NB4 (cell line): ENCODE measurements around the gene KLF6.

ENCODE experiments used
- DNase-seq: peaks from one replicate; pipeline ENCODE4 v3.0.0; 2010; ENCODE audit warnings: low read depth
- H3K4me3 ChIP-seq: one replicate; pipeline ENCODE4 v1.5.1; 2011; ENCODE audit warnings: mild to moderate bottlenecking, low read depth, low read length, moderate library complexity
- MAX ChIP-seq: IDR thresholded peaks from 2 replicates; pipeline ENCODE4 v1.6.1; 2011; ENCODE audit warnings: low read depth, low read length
- MYC ChIP-seq: IDR thresholded peaks from 2 replicates; pipeline ENCODE4 v1.6.1; 2011; ENCODE audit warnings: low read depth, low read length
- POLR2A ChIP-seq: IDR thresholded peaks from 2 replicates; pipeline ENCODE4 v1.6.1; 2011; ENCODE audit warnings: mild to moderate bottlenecking; ENCODE audit not compliant: insufficient read length; ENCODE audit errors: extremely low read depth
- TF ChIP-seq, protein P1 (sequence below): IDR thresholded peaks from one replicate; pipeline ENCODE4 v1.5.1; 2012; ENCODE audit warnings: low read depth, low read length

KLF6 gene

GRCh38 chr10:3802526-3803265, 17.7 kb upstream of the KLF6 start:
- DNase-seq, result no peak
- no peak overlapping the region for H3K4me3 ChIP-seq
- TF ChIP-seq MYC, result no peak
- TF ChIP-seq MAX, result no peak
- TF ChIP-seq POLR2A, result no peak
- TF ChIP-seq, protein P1, sequence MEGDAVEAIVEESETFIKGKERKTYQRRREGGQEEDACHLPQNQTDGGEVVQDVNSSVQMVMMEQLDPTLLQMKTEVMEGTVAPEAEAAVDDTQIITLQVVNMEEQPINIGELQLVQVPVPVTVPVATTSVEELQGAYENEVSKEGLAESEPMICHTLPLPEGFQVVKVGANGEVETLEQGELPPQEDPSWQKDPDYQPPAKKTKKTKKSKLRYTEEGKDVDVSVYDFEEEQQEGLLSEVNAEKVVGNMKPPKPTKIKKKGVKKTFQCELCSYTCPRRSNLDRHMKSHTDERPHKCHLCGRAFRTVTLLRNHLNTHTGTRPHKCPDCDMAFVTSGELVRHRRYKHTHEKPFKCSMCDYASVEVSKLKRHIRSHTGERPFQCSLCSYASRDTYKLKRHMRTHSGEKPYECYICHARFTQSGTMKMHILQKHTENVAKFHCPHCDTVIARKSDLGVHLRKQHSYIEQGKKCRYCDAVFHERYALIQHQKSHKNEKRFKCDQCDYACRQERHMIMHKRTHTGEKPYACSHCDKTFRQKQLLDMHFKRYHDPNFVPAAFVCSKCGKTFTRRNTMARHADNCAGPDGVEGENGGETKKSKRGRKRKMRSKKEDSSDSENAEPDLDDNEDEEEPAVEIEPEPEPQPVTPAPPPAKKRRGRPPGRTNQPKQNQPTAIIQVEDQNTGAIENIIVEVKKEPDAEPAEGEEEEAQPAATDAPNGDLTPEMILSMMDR, result no peak

- TF ChIP-seq POLR2A, result no peak
- no peak for TF ChIP-seq MAX
- TF ChIP-seq, protein P1, result no peak
- TF ChIP-seq MYC, result no peak
- no peak overlapping the region for H3K4me3 ChIP-seq
- DNase-seq, result no peak
These were observed 16.7 kb upstream of the KLF6 start for GRCh38 chr10:3801558-3802192.

DNA sequence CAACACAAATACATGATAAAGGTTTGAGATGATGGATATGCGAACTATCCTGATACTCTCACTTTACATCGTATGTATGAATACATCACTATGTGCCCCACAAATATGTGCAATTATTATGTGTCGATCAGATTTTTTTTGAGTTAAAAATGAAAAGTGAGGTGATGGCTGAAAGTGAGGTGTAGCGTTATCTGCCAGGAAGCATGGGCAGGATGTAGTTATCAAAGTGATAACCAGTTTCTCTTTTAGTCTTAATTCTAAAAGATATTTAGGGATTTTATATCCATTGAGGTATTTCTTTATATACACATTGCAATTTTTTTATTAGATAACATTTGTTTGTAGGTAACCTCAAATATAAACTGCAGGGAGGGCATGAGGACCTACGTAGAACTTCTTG, 15.6 kb upstream of the KLF6 start:
- no peak overlapping the region for H3K4me3 ChIP-seq
- DNase-seq, result no peak
- TF ChIP-seq POLR2A, result no peak
- TF ChIP-seq, protein P1, result no peak

DNA sequence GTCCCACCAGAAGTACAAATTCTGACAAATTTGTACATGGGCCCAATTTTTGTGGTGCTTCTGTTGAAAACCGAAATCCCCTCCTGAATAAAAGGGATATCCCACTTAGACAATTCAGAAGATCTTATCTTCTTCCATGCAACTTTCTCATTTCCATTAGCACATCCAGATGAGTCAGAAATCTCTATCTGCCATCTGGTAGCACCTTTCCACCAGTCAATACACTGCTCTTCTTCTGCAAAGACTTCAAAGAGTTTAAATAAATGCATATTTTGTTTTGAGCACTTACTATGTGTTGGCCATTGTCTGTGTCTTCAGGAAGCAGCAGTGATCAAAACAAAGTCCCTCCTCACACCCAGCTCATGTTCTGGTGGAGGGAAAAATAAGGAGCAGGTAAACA, 12.7 kb upstream of the KLF6 start:
- no peak for DNase-seq
- TF ChIP-seq, protein P1, result no peak
- TF ChIP-seq MYC (no peak), MAX (no peak), POLR2A (no peak)
- no peak overlapping the region for H3K4me3 ChIP-seq

DNA sequence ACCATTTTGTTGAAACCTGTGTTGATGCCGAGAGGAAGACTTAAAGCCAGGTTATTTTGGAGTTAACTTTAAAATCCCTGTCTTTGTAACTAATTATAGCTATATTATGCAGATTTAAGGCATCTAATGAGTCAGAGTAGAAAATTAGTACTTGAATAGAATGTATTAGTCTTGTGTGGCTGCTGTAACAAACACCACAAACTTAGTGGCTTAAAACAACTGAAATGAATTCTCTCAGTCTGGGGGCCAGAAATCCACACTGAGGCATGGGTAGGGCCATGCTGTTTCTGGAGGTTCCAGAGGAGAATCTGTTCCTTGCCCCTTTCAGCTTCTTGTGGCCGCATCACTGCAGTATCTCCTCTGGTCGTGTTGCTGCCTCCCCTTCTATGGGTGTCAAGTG, 8.5 kb upstream of the KLF6 start:
- no peak overlapping the region for H3K4me3 ChIP-seq
- no peak for DNase-seq
- no peak for TF ChIP-seq MAX

DNA sequence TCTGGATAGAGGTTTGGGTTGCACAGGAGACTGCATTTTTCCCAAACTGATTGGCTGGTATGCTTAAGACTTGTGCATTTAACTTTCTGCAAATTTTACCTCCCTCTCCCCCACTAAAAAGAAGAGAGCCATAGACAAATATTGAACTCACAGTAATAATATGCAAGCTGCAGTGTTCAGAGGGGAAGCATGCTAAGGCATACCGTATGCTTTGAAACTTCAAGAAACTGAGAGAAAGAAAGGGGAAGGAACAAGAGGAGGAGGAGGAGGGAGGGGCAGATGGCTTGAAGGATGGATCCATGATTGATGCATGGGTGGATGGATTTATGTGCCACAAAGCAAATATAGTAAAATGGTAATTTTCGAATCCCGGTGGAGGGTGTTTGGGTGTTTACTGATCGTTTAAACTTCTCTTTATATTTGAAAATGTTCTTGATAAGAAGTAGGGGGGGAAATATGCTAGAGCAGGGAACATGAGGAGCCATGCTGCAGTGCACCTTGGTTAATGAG, 7.8 kb upstream of the KLF6 start:
- DNase-seq, result no peak
- TF ChIP-seq MAX, result no peak
- TF ChIP-seq POLR2A, result no peak
- TF ChIP-seq MYC, result no peak
- TF ChIP-seq, protein P1, result no peak
- no peak overlapping the region for H3K4me3 ChIP-seq
